GM12878 (cell line): ENCODE measurements around the gene JDP2. TPM values are rescaled to one million over a fixed set of nuclear protein-coding genes. Genes with fewer than 3 reads are reported as not detected.

Source experiments
- ATAC-seq: fragments of 200-7000 bp; cut with Tn5 transposase; 3 replicates; pipeline ENCODE4 v1.9.1; 2020; ENCODE audit warnings: mild to moderate bottlenecking, moderate library complexity
- BruUV-seq: library from RNA; stranded (reverse); fragments of 400-500 nt; replicated peaks from 2 replicates; lab custom pipeline; 2021; lab: Mats Ljungman, UMichigan
- CTCF ChIA-PET: fragments of 300-600 bp; sonication (Branson Sonifier 250); formaldehyde crosslinking; extraction: SDS; loops from one replicate; lab custom pipeline; 2021; ENCODE audit warnings: inconsistent platforms; lab: Yijun Ruan, JAX
- POLR2A ChIA-PET: fragments of 350-600 bp; formaldehyde crosslinking; extraction: SDS; loops from one replicate; lab custom pipeline; 2021; ENCODE audit warnings: inconsistent platforms; lab: Charles Lee
- RAD21 ChIA-PET: fragments of 300-600 bp; sonication (Branson Sonifier 250); formaldehyde crosslinking; loops from one replicate; lab custom pipeline; 2023; ENCODE audit warnings: antibody characterized with exemption; ENCODE audit not compliant: unreplicated experiment; lab: Charles Lee
- SMC1A ChIA-PET: fragments of 300-600 bp; sonication (Branson Sonifier 250); formaldehyde crosslinking; loops from one replicate; lab custom pipeline; 2023; ENCODE audit not compliant: unreplicated experiment, uncharacterized antibody; lab: Charles Lee
- DNase-seq: peaks from one replicate; pipeline ENCODE4 v3.0.0-alpha.2; 2011; ENCODE audit warnings: low read depth, low spot score
- FAIRE-seq: peaks from 3 replicates; lab custom pipeline; 2011; peaks lifted over from hg19 to GRCh38; lab: Jason Lieb, UNC
- H2AFZ ChIP-seq: 2 replicates; pipeline ENCODE4 v1.6.0; 2011; ENCODE audit warnings: low read depth, low read length, control low read depth; ENCODE audit not compliant: control insufficient read depth
- H3K27ac ChIP-seq: 2 replicates; pipeline ENCODE4 v1.5.1; 2011; ENCODE audit warnings: control low read depth; ENCODE audit not compliant: control insufficient read depth, insufficient read depth
- H3K27me3 ChIP-seq, 2 experiments: replicated peaks in 1 of 2; 2 replicates each; pipeline versions ENCODE4 v1.6.0 to v1.6.1; 2011; ENCODE audit warnings: low read length in 1 of 2; ENCODE audit not compliant: control insufficient read depth in 2 of 2, insufficient read depth in 2 of 2
- H3K36me3 ChIP-seq, 2 experiments: 2 replicates each; pipeline ENCODE4 v1.5.1; 2011; ENCODE audit warnings: low read length in 1 of 2; ENCODE audit not compliant: control insufficient read depth in 2 of 2, insufficient read depth in 2 of 2
- H3K4me1 ChIP-seq: 2 replicates; pipeline ENCODE4 v1.6.1; 2011; ENCODE audit warnings: mild to moderate bottlenecking, low read length, moderate library complexity, mixed read lengths; ENCODE audit not compliant: control insufficient read depth, insufficient read depth
- H3K4me2 ChIP-seq: 2 replicates; pipeline ENCODE4 v1.6.0; 2011; ENCODE audit warnings: control low read depth; ENCODE audit not compliant: control insufficient read depth, insufficient read depth
- H3K4me3 ChIP-seq: fragments of 200-600 bp; sonication (generic); 2 replicates; pipeline ENCODE4 v1.5.1; 2016
- H3K79me2 ChIP-seq: 2 replicates; pipeline ENCODE4 v1.6.0; 2011; ENCODE audit warnings: low read length; ENCODE audit not compliant: control insufficient read depth, insufficient read depth
- H3K9ac ChIP-seq: 2 replicates; pipeline ENCODE4 v1.8.0; 2011; ENCODE audit warnings: low read length, control low read depth, mixed read lengths; ENCODE audit not compliant: control insufficient read depth, insufficient read depth
- H3K9me3 ChIP-seq: replicated peaks from 3 replicates; pipeline ENCODE4 v1.5.1; 2011; ENCODE audit warnings: mild to moderate bottlenecking, low read length; ENCODE audit not compliant: control insufficient read depth, insufficient read depth
- H4K20me1 ChIP-seq: 2 replicates; pipeline ENCODE4 v1.6.0; 2011; ENCODE audit not compliant: control insufficient read depth, insufficient read depth
- BCL3 ChIP-seq: IDR thresholded peaks from 2 replicates; pipeline ENCODE4 v1.6.1; 2011; ENCODE audit warnings: borderline replicate concordance, low read depth, mild to moderate bottlenecking, moderate library complexity, low read length; ENCODE audit not compliant: insufficient read depth, poor library complexity, severe bottlenecking
- EGR1 ChIP-seq, 2 experiments: IDR thresholded peaks; 1 replicate in 1 of 2; 2 replicates in 1 of 2; pipeline ENCODE4 v1.6.1; 2011 to 2012; ENCODE audit warnings: low read depth in 2 of 2, low read length in 2 of 2, borderline replicate concordance in 1 of 2, mild to moderate bottlenecking in 1 of 2, moderate library complexity in 1 of 2
- NFXL1 ChIP-seq: fragments of 450-650 bp; IDR thresholded peaks from 2 replicates; pipeline ENCODE4 v1.6.1; 2017; ENCODE audit warnings: antibody characterized with exemption, mild to moderate bottlenecking, borderline replicate concordance
- SMAD1 ChIP-seq: fragments of 450-650 bp; IDR thresholded peaks from 2 replicates; pipeline ENCODE4 v1.6.1; 2018; ENCODE audit warnings: mild to moderate bottlenecking, low read depth; ENCODE audit not compliant: partially characterized antibody
- STAT3 ChIP-seq: IDR thresholded peaks from 2 replicates; pipeline ENCODE4 v1.6.1; 2011; ENCODE audit warnings: low read depth, low read length, improper control_type of control experiment
- WGBS: methylation state at CpG from one replicate; pipeline ENCODE4 v1.1.6; 2016; ENCODE audit warnings: low lambda C conversion rate; ENCODE audit not compliant: insufficient replicate concordance, insufficient coverage; ENCODE audit errors: missing lambda C conversion rate; 5-methylcytosine and 5-hydroxymethylcytosine counted together
- in situ Hi-C: fragments of 300-500 bp; cut with MboI; formaldehyde crosslinking; loops from 9 replicates; pipeline ENCODE4 v1.14.3; 2018; ENCODE audit warnings: mixed read lengths
- intact Hi-C: fragments of 100-400 bp; cut with micrococcal nuclease; formaldehyde crosslinking; loops from one replicate; pipeline ENCODE4 v1.14.2; 2022; ENCODE audit not compliant: unreplicated experiment
- polyA plus RNA-seq, 11 experiments: library from polyadenylated mRNA; depleted of rRNA in 4 of 11; unstranded in 6 of 11; stranded (reverse) in 5 of 11; fragments of >200 nt; fragmentation: Nextera tagmentation in 4 of 11; fragmentation: Illumina TruSeq in 1 of 11; extraction: Ambion mirVana in 4 of 11; extraction: Trizol in 1 of 11; gene quantifications; 1 replicate in 1 of 11; 2 replicates in 10 of 11; pipeline versions ENCODE4 v1.2.1 to v1.2.3, GENCODE V29; 2011 to 2016; ENCODE audit warnings: inconsistent platforms in 2 of 11, missing spikeins in 2 of 11, low read depth in 1 of 11
- total RNA-seq, 4 experiments: library from RNA; depleted of rRNA in 3 of 4; stranded (reverse); fragments of >200 nt in 3 of 4; fragmentation: Illumina TruSeq in 1 of 4; extraction: Trizol in 1 of 4; gene quantifications; 2 replicates each; pipeline versions ENCODE4 v1.2.1 to v1.2.3, GENCODE V29; 2013 to 2021

JDP2 gene
- total and polyA plus RNA-seq, 10 of the 15 experiments (the other 5 are each of a cell fraction or from before 2014, with no cell fraction given), result 0.71 to 21.3 (median 11.2) TPM

GRCh38 chr14:75428230-75429104, 645 bp downstream of the JDP2 start:
- Histone ChIP-seq H3K9ac (peak overlapping the region; percentile 63), H2AFZ (peak overlapping the region; percentile 42; the same call in 1 of the 2 replicates), H3K4me3 (peak overlapping the region; percentile 82), H3K27me3 (no peaks in the 10 kb centered on the region), H3K36me3 (peaks cover 1 to 3% of the 10 kb centered on the region in 2 experiments; a peak in 3 of 4 replicates)
- DNase-seq, result no peak
- TF ChIP-seq EGR1 (IDR thresholded peaks at IDR 0.05; ENCODE audit: borderline replicate concordance in 1 of 2, low read depth in 2 of 2, low read length in 2 of 2) (peak in 1 of 2 experiments; percentile 88; a peak in 2 of 3 replicates), STAT3 (no peak), SMAD1 (no peak), BCL3 (no peak), NFXL1 (peak; percentile 88)
- TF ChIP-seq, all 136 proteins: peak for 2
- ChIA-PET POLR2A (interaction anchor here (0.6 to 1.1 kb wide), 5 partner anchors 9 to 477 kb away, joined by 3 to 5 read pairs (median 3); no protein-coding TSS in a partner anchor), SMC1A (interaction anchor here (0.8 to 3.2 kb wide), 3 partner anchors 11 to 133 kb away, joined by 3 to 22 read pairs (median 5); no protein-coding TSS in a partner anchor), CTCF (interaction anchor here (0.6 to 3.2 kb wide), 6 partner anchors 25 to 133 kb away, joined by 3 to 13 read pairs (median 7); no protein-coding TSS in a partner anchor), RAD21 (interaction anchor here (0.6 to 3.7 kb wide), 8 partner anchors 9 to 226 kb away, joined by 3 to 23 read pairs (median 3); no protein-coding TSS in a partner anchor)
- H3K9me3 ChIP-seq, result peaks cover 5% of the 10 kb centered on the region; the same call in 1 of the 3 replicates
- in situ Hi-C loops, result no loop called here
- peaks cover 27% of the 10 kb centered on the region for H3K4me1 ChIP-seq
- H3K4me2 ChIP-seq, result peak overlapping the region; percentile 83
- BruUV-seq, result no TSS peak
- FAIRE-seq (no peak), ATAC-seq (peak; percentile 4; the same call in 1 of the 3 replicates)
- intact Hi-C loops, result loop anchor here (5.0 kb wide), 2 partner anchors 59 to 96 kb away; no protein-coding TSS in a partner anchor
- H3K79me2 ChIP-seq, result peaks cover 58% of the 10 kb centered on the region
- WGBS, result 4% methylated on average over 35 of the region's 64 CpGs
- peak overlapping the region; percentile 44 for H3K27ac ChIP-seq
- H4K20me1 ChIP-seq, result no peaks in the 10 kb centered on the region; the same call in 1 of the 2 replicates
